ENCODE data around the gene CSNK1G2.
A peak's percentile ranks its signal among the peaks of the same experiment; 100 is the strongest.

CSNK1G2 gene

DNA sequence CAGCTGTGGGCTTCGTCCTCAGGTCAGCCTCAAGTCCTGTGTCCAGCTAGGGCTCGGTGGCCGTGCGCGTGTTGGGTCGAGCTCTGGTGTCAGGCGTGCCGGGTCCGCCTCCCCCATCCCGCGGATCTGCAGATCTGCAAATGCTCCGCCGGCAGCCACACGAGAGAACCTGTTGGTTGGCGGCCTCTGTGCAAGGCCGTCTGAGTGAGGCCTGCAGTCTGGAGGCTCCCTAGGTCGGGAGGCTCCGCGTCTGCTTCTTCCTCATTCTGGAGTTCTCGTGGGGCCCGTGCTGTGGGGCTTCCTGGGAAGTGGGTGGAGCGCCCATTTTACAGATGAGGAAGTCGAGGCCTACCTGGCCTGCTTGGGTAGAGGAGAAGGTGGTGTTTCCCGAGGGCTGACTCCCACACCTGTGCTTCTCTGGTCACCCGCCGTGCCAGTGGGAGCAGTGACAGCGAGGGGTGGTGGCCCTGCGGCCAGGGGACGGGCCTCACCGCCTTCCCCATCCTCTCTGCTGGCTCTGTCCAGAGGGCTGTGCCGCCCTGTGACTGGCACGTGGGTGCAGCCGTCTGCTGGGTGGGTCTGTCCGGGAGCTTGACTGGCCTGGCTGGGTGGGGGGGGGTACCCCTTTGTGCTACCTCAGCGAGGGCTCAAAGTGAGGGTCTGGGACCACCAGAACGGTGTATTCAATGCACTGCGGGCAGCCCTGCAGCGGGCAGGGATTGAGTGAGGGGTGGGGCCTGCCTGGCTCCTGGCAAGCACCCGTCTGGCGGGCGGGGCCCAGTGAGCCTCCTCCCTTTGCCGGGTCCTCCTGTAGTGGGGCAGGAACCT is 3.3 kb downstream of the CSNK1G2 start:
- no peak for DNase-seq

DNA sequence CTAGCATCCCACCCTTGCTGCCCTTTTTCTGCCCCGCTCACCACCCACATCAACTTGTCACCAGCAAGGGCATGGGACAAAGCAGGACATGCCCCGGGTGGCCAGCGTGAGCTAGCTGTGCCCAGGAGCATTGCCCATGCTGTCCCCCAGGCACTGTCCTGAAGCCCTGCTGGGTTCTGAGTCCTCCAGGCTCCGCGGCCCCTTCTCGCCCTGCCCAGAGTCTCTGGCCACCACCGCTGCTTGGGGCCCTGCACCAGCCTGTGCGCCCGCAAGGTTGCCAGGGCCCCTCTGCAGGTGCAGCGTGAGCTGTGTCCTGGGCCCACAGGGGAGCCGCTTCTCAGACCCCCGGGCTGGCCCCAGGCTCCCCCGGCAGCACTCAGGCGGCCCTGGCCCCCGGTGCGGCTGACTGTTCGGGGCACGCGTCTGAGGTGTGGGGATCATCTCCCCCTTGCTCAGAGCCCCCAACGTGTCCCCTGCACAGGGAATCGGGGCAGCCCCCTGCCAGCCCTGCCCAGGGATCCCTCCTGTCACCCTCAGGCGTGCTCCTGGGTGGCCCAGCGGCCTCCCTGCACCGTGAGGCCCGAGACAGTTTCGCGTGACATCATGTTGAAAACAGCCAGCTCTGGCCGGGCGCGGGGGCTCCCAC is 4.1 kb downstream of the CSNK1G2 start:
- no peak for DNase-seq

DNA sequence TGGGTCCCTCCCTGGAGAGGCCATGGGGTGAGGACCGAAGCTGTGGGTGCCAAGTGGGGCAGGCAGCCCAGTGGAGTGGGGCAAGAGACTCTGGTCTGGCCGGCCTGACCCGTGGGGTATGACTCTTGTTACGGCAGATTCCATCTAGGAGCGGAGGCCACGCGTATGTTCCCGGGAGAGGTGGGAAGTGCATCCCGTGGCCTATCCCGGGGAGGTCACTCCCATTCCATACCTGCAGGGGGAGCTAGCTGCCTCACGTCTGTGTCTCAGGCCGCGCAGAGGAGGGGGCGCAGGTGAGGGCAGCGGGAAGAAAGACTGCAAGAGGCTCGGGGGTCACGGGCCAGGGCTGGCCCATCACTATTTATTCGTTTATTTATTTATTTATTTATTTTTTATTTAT is 4.9 kb downstream of the CSNK1G2 start:
- DNase-seq, result peak; percentile 43

DNA sequence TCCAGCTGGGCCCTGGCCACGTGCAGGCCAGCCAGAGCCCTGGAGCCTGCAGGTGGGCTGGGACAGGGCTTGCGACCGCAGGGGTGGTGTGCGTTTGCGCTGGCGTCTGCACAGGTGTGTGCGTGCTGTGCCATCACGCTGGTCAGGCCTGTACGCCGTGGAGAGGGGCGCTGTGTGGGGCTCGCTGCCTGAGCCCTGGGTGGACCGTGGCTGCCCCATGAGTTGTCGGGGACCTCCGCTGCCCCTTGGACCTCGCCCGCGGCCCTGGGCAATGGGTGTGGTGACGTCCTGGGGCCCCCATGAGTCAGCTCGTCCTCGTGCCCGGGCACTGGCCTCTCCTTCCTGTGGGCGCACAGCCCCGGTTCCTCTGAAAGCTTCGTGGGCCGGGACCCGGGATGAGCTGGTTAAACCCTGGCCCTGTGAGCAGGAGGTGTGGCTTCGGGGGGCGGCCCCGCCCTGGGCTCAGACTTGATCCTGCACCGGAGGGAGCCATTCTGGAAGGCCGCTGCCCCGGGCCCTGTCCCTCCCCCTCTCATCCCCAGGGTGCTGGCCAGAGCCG is 6.8 kb downstream of the CSNK1G2 start:
- DNase-seq, result no peak

GRCh38 chr19:1949304-1950101 is 8.5 kb downstream of the CSNK1G2 start:
- DNase-seq, result no peak

DNA sequence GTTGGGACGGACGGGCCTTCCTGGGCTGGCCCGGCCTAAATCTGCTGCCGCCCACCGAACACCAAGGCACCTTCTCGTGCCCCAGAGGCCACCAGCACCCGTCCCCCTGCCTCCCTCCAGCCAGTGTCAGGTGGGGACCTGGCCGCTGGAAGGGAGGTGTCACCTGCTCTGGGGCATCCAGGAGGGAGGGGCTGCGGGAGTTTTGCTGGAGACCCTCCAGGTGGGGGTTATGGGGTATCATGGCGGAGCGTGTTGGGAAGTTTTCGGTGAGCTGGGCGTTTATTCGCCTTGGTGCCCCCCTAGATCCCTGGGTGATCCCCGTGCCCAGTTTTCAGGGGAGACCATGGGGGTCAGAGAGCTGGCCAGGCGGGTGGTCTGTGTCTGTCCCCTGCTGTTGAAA is 9.7 kb downstream of the CSNK1G2 start:
- no peak for DNase-seq

GRCh38 chr19:1952635-1953034 is 11.7 kb downstream of the CSNK1G2 start:
- no peak for DNase-seq

DNA sequence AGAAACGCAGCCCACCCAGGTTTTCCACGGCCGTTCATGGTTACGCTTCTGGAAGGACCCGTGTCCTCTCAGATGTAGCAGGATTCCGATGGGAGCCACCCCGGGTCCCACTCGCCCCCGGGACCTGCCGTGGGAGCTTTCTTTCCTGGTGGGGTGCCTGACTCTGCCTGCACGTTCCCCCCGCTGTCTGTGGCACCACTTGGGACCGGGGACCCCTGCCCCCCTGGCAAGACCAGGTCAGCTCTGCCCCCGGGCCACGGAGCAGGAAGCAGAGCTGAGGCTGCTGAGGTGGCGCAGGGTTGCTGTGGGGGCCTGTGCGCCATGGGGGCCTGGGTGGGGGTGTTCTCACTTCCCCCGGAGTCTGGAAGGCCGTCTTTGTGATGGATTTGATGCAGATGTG is 12.1 kb downstream of the CSNK1G2 start:
- no peak for DNase-seq

GRCh38 chr19:1953441-1954094 is 12.6 kb downstream of the CSNK1G2 start:
- DNase-seq, result no peak

- no peak for DNase-seq
Measured at GRCh38 chr19:1954532-1954933, 13.6 kb downstream of the CSNK1G2 start.

GRCh38 chr19:1955171-1956121 is 14.5 kb downstream of the CSNK1G2 start:
- DNase-seq, result no peak

GRCh38 chr19:1956122-1956494 is 15.1 kb downstream of the CSNK1G2 start:
- DNase-seq, result no peak

DNA sequence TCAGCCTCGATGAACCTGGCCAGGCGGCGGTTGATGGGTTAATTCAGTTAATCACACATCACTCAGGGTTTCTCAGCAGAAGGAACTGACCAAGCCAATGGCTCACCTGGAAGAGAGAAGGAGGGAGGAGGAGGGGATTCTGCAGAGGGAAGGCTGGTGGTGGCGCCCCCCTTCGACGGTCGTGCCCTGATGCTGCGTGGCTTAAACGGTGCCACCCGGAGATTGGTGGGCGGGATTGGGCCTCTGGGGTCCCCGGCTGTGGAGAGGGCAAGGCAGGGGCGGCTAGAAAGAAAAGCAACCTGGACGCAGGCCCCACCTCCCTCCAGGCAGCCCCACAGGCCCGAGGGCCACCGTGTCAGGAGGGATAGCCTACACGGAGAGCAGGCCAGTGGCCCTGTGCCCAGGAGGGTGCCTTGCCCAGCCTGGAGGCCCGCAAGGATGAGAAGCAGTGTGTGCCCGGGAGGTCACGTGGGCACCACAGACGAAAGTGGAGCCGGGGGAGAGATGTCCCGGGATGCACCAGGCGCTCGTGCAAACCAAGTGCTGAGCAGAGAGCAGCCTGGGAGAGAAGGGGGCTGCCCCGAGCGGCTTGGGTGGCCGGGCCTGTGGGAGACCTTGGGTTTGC is 16.0 kb downstream of the CSNK1G2 start:
- DNase-seq, result no peak

DNA sequence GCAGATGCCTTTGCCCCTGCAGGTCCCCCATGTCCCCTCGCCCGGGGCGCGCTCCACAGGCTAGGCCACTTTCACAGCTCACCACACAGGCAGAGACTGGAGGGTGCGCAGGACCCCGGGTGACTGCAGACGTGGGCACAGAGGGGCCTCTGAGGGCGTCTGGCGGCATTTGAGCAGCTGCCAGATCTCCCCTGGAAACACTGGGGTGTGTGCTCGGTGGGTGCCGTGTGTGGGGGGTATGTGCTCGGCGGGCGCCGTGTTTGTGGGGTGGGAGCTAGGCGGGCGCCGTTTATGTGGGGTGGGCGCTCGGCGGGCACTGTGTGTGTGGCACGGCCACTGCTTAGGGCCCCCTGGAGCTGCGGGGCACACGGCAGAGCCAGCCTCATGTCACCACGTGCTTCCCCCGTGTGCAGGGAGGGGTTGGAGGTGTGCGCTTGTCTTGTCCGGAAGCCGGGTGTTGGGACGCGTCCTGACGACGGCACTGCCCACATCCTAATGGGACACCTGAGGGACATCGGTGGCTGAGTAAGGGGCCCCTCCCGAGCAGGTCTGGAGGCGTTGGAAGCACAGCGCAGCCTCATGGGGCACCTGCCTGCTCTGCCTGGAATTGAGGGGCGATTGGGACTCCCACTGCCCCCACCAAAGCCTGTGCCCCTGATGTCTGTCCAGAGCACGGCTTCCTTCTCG is 16.7 kb downstream of the CSNK1G2 start:
- no peak for DNase-seq

DNA sequence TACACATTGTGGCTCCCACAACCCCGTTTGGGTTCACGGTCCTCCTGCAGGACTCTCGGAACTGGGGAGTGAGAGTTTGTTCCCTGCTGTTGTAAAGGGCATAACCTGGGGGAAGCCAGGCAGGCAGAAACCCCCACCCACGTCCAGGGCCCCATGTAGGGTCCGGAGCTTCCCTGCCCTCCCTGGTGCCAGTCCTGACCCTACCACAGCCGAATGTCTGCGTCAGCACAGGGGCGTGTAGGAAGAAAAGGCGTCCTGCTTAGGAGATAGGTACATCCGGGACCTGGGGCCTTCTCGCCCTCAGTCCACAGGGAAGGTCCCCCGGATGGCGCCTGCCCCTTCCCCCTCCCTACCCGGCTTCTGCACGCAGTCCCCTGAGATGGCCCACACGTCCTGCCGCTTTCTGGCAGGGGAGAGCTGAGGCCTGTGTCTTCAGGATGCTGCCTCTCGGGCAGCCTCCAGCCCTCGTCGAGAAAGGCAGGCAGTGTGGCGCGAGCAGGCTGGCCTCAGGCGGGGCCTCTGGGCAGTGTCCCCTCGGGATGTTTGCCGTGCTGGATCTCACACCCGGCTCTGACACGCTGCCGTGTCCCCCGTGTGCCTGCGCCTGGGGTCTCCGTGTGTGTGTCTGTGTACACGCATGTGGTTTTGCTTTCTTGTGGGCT is 19.1 kb downstream of the CSNK1G2 start:
- DNase-seq, result no peak

DNA sequence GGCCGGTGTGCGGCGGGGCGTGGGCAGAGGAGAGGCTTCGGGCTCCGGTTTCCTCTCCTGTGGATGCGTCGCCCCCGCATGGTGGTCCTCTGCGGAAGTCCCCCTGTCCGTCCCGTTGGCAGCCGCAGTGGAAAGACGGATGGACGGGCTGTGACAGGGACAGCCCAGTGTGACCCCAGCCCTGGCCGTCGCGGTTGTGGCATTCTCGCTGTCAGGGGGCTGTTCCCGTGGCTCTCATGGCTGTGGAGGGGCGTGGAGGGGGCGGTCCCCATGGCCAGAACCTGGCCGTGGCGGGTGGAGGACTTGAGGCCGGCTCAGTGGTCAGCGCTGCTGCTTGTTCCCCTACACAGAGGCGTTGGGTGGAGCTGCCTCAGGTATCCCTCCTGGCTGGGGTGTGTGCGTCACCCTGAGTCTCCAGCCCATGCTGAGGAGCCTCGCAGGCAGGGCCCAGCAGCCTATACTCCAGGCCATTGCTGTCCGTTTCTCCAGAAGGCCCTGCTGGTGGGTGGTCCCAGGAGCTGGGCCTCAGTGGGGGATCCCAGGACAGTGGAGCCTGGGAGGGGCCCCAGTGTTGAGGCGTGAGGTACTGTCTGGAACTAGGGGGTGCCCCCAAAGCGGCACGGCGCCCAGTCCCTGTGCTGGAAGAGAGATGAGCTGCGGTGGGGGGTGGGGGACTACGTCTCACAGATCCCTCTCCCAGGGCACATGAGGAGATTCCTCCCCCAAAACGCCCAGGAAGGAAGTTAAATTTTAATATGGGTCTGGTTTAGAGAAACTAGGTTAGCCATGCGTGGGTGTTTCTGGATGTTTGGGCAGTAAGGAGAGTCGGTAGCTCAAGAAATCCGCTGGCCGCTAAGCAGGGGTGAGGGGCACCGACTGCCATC is 20.3 kb downstream of the CSNK1G2 start:
- peak; percentile 65 for DNase-seq

DNA sequence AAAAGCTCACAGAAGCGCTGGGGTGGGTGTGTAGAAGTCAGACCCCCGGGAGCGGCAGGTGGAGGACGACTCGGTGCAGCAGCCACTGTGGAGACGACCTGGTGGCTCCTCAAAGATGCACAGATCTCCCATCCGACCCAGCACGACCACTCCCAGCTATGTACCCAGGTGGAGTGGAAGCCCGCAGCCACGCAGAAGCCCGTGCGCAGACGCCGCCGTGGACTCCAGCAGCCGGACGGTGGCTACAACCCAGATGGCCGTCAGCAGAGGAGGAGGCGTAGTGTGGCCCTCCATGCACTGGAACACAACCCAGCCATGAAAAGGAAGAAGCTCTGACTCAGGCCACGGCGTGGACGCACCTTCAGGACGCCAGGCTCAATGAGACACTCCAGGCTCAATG is 21.7 kb downstream of the CSNK1G2 start:
- no peak for DNase-seq

DNA sequence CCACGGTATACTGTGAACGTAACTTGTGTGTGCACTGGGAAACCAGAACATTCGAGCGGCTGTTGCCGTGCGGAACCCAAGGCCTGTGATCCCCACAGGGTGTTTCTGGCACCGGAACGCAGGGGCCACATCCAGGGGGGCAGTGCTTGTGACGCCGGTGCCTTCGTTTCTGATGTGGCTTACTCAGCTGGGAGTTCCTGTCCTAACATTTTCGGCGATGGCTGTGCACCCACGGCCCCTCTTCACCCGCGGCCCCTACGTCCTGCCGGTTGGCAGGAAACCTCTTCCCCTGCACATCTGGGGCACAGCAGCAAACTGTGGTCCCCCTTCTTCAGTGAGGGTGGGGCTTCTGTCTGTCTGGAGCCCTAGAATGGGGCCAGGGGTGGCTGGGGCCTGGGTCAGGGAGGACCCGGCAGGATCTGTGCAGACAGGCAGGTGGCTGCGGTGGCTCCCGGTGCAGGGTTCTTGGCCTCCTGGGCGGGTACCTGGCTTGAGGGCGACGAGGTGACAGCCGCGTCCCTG is 26.2 kb downstream of the CSNK1G2 start:
- DNase-seq, result no peak

Data from right kidney (tissue), 1 donor.